SK-N-SH treated with all-trans-retinoic acid at 6 μM for 48 hours (cell line): ENCODE results near the gene SLC13A5.

Experiments used
- ATAC-seq: fragments of 200-7000 bp; cut with Tn5 transposase; 3 replicates; pipeline ENCODE4 v1.9.1; 2020; ENCODE audit warnings: mild to moderate bottlenecking, moderate library complexity
- ARNTL ChIP-seq: fragments of 450-650 bp; formaldehyde crosslinking; IDR thresholded peaks from 2 replicates; pipeline ENCODE4 v1.5.0; 2020; ENCODE audit warnings: low read depth, mild to moderate bottlenecking, moderate library complexity, borderline replicate concordance
- BACH2 ChIP-seq: fragments of 250-450 bp; sonication (Bioruptor Pico); IDR thresholded peaks from 2 replicates; pipeline ENCODE4 v1.9.0; 2021; ENCODE audit warnings: mild to moderate bottlenecking, borderline replicate concordance
- CREB5 ChIP-seq: fragments of 250-450 bp; sonication (Bioruptor Pico); IDR thresholded peaks from 2 replicates; pipeline ENCODE4 v1.5.1; 2020; ENCODE audit warnings: low read depth, mild to moderate bottlenecking, moderate library complexity
- CSDC2 ChIP-seq: fragments of 250-450 bp; sonication (Bioruptor Pico); IDR thresholded peaks from 2 replicates; pipeline ENCODE4 v1.5.0; 2020; ENCODE audit warnings: mild to moderate bottlenecking, moderate library complexity
- CSRNP3 ChIP-seq: fragments of 250-450 bp; sonication (Bioruptor Pico); IDR thresholded peaks from 2 replicates; pipeline ENCODE4 v1.5.1; 2021; ENCODE audit warnings: mild to moderate bottlenecking, moderate library complexity
- ESRRG ChIP-seq: fragments of 250-450 bp; sonication (Bioruptor Pico); IDR thresholded peaks from 2 replicates; pipeline ENCODE4 v1.6.1; 2021; ENCODE audit warnings: mild to moderate bottlenecking
- GLIS3 ChIP-seq: fragments of 250-450 bp; sonication (Bioruptor Pico); IDR thresholded peaks from 2 replicates; pipeline ENCODE4 v1.5.0; 2020; ENCODE audit warnings: mild to moderate bottlenecking, moderate library complexity
- ISL1 ChIP-seq: fragments of 250-450 bp; sonication (Bioruptor Pico); IDR thresholded peaks from 2 replicates; pipeline ENCODE4 v2.1.2; 2022; ENCODE audit warnings: mild to moderate bottlenecking, moderate library complexity
- OSR1 ChIP-seq: fragments of 250-450 bp; sonication (Bioruptor Pico); IDR thresholded peaks from 2 replicates; pipeline ENCODE4 v1.8.0; 2022; ENCODE audit warnings: moderate library complexity, mild to moderate bottlenecking, inconsistent platforms
- PPARA ChIP-seq: fragments of 250-450 bp; sonication (Bioruptor Pico); IDR thresholded peaks from 2 replicates; pipeline ENCODE4 v1.5.0; 2020; ENCODE audit warnings: mild to moderate bottlenecking, borderline replicate concordance
- RARB ChIP-seq: fragments of 250-450 bp; sonication (Bioruptor Pico); IDR thresholded peaks from 2 replicates; pipeline ENCODE4 v1.8.0; 2021; ENCODE audit warnings: mild to moderate bottlenecking, moderate library complexity
- SNAI2 ChIP-seq: fragments of 250-450 bp; sonication (Bioruptor Pico); IDR thresholded peaks from 2 replicates; pipeline ENCODE4 v1.5.0; 2020; ENCODE audit warnings: mild to moderate bottlenecking, moderate library complexity
- TCF4 ChIP-seq: fragments of 250-450 bp; sonication (Bioruptor Pico); IDR thresholded peaks from 2 replicates; pipeline ENCODE4 v1.8.0; 2021; ENCODE audit warnings: mild to moderate bottlenecking, moderate library complexity, borderline replicate concordance
- TOX ChIP-seq: fragments of 250-450 bp; sonication (Bioruptor Pico); IDR thresholded peaks from 2 replicates; pipeline ENCODE4 v1.8.0; 2021; ENCODE audit warnings: mild to moderate bottlenecking, moderate library complexity, borderline replicate concordance
- ZFP3 ChIP-seq: fragments of 250-450 bp; sonication (Bioruptor Pico); IDR thresholded peaks from 2 replicates; pipeline ENCODE4 v1.5.0; 2020; ENCODE audit warnings: mild to moderate bottlenecking, moderate library complexity
- ZNF565 ChIP-seq: fragments of 450-650 bp; formaldehyde crosslinking; conservative IDR thresholded peaks from 2 replicates; pipeline ENCODE4 v1.5.0; 2020; ENCODE audit warnings: low read depth, mild to moderate bottlenecking, moderate library complexity
- ZNF70 ChIP-seq: fragments of 450-650 bp; formaldehyde crosslinking; IDR thresholded peaks from 2 replicates; pipeline ENCODE4 v1.5.0; 2020; ENCODE audit warnings: mild to moderate bottlenecking, moderate library complexity
- TF ChIP-seq, protein P1 (sequence below): fragments of 250-450 bp; sonication (Bioruptor Pico); IDR thresholded peaks from 2 replicates; pipeline ENCODE4 v1.5.0; 2020; ENCODE audit warnings: mild to moderate bottlenecking, moderate library complexity
- TF ChIP-seq, protein P2 (sequence below): fragments of 250-450 bp; sonication (Bioruptor Pico); IDR thresholded peaks from 2 replicates; pipeline ENCODE4 v1.8.0; 2021; ENCODE audit warnings: low read depth, mild to moderate bottlenecking, moderate library complexity, borderline replicate concordance

The SLC13A5 gene

DNA sequence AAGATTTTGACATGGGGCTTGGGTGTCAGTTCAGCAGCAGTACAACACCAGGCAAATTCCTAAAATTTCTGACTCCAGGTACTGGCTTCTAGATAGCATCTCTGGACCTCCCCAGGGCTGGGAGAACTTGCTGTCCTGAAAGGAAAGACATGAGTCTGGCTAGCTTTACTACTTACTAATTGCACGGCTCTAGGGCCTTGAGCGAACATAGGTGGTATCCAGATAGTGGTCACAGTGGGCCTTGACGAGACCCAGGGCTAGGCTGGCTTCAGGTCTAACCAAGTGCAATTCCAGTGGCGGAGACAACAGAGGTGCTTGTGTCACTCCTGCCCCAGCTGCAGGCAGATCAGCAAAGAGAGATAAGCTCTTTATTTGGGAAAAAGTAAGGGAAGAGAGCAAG is 16.4 kb upstream of the SLC13A5 start:
- ATAC-seq = no peak
- TF ChIP-seq ZFP3 = no peak
- TF ChIP-seq GLIS3 (CRISPR knock-in tag) = no peak

GRCh38 chr17:6724009-6724408 is 10.8 kb upstream of the SLC13A5 start:
- ATAC-seq = no peak
- TF ChIP-seq TCF4 (CRISPR knock-in tag) (no peak), CSRNP3 (CRISPR knock-in tag) (no peak), GLIS3 (CRISPR knock-in tag) (no peak), CREB5 (CRISPR knock-in tag) (no peak), ZNF565 (no peak), CSDC2 (CRISPR knock-in tag) (no peak), BACH2 (CRISPR knock-in tag) (no peak), ISL1 (CRISPR knock-in tag) (no peak), TOX (no peak), SNAI2 (CRISPR knock-in tag) (no peak), ESRRG (CRISPR knock-in tag) (no peak), ZNF70 (CRISPR knock-in tag) (no peak)
- TF ChIP-seq, protein P1, sequence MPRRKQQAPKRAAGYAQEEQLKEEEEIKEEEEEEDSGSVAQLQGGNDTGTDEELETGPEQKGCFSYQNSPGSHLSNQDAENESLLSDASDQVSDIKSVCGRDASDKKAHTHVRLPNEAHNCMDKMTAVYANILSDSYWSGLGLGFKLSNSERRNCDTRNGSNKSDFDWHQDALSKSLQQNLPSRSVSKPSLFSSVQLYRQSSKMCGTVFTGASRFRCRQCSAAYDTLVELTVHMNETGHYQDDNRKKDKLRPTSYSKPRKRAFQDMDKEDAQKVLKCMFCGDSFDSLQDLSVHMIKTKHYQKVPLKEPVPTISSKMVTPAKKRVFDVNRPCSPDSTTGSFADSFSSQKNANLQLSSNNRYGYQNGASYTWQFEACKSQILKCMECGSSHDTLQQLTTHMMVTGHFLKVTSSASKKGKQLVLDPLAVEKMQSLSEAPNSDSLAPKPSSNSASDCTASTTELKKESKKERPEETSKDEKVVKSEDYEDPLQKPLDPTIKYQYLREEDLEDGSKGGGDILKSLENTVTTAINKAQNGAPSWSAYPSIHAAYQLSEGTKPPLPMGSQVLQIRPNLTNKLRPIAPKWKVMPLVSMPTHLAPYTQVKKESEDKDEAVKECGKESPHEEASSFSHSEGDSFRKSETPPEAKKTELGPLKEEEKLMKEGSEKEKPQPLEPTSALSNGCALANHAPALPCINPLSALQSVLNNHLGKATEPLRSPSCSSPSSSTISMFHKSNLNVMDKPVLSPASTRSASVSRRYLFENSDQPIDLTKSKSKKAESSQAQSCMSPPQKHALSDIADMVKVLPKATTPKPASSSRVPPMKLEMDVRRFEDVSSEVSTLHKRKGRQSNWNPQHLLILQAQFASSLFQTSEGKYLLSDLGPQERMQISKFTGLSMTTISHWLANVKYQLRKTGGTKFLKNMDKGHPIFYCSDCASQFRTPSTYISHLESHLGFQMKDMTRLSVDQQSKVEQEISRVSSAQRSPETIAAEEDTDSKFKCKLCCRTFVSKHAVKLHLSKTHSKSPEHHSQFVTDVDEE = no peak
- TF ChIP-seq, protein P2, sequence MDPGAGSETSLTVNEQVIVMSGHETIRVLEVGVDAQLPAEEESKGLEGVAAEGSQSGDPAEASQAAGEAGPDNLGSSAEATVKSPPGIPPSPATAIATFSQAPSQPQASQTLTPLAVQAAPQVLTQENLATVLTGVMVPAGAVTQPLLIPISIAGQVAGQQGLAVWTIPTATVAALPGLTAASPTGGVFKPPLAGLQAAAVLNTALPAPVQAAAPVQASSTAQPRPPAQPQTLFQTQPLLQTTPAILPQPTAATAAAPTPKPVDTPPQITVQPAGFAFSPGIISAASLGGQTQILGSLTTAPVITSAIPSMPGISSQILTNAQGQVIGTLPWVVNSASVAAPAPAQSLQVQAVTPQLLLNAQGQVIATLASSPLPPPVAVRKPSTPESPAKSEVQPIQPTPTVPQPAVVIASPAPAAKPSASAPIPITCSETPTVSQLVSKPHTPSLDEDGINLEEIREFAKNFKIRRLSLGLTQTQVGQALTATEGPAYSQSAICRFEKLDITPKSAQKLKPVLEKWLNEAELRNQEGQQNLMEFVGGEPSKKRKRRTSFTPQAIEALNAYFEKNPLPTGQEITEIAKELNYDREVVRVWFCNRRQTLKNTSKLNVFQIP = no peak

GRCh38 chr17:6721744-6722143 is 8.6 kb upstream of the SLC13A5 start:
- TF ChIP-seq ARNTL (CRISPR knock-in tag) (no peak), OSR1 (CRISPR knock-in tag) (no peak), ZNF70 (CRISPR knock-in tag) (no peak), ESRRG (CRISPR knock-in tag) (no peak), SNAI2 (CRISPR knock-in tag) (no peak), CSRNP3 (CRISPR knock-in tag) (no peak), ISL1 (CRISPR knock-in tag) (no peak), TOX (no peak), RARB (CRISPR knock-in tag) (no peak), PPARA (CRISPR knock-in tag) (no peak), CREB5 (CRISPR knock-in tag) (no peak)
- TF ChIP-seq, protein P2 = no peak
- no peak for ATAC-seq
